SK-N-SH (cell line): ENCODE data around the gene TMOD2. TPM values are rescaled to one million over a fixed set of nuclear protein-coding genes. Genes with fewer than 3 reads are reported as not detected.

ENCODE experiments used
- CTCF ChIA-PET: fragments of 300-600, 350-600 bp; formaldehyde crosslinking; extraction: SDS; loops from one replicate; lab custom pipeline; 2021; lab: Yijun Ruan, JAX
- POLR2A ChIA-PET: fragments of 350-600 bp; sonication (Branson Sonifier 250); formaldehyde crosslinking; extraction: SDS; loops from one replicate; lab custom pipeline; 2020; ENCODE audit warnings: antibody characterized with exemption, inconsistent platforms; lab: Yijun Ruan, JAX
- DNase-seq: peaks from one replicate; pipeline ENCODE4 v3.0.0; 2012
- H2AFZ ChIP-seq: fragments of 200-600 bp; sonication (generic); 2 replicates; pipeline ENCODE4 v1.8.1; 2016; ENCODE audit warnings: antibody characterized with exemption, mild to moderate bottlenecking, low read depth
- H3F3A ChIP-seq: fragments of 200-600 bp; sonication (generic); replicated peaks from 2 replicates; pipeline ENCODE3; 2016; ENCODE audit warnings: antibody characterized with exemption, mild to moderate bottlenecking; ENCODE audit not compliant: insufficient read depth
- H3K27ac ChIP-seq, 2 experiments: fragments of 200-500 bp in 1 of 2; fragments of 200-600 bp in 1 of 2; sonication (Bioruptor generic) in 1 of 2; sonication (generic), shearing (Covaris generic) in 1 of 2; 2 replicates each; pipeline versions ENCODE4 v1.5.1 to v1.6.1; 2014 to 2016; ENCODE audit warnings: low read depth in 2 of 2, inconsistent platforms in 1 of 2, low read length in 1 of 2, mild to moderate bottlenecking in 1 of 2, mixed read lengths in 1 of 2
- H3K27me3 ChIP-seq: fragments of 200-600 bp; sonication (generic), shearing (Covaris generic); 2 replicates; pipeline ENCODE4 v1.6.1; 2016; ENCODE audit warnings: mixed run types; ENCODE audit not compliant: insufficient read depth
- H3K36me3 ChIP-seq, 2 experiments: fragments of 200-500 bp in 1 of 2; fragments of 200-600 bp in 1 of 2; sonication (Bioruptor generic) in 1 of 2; sonication (generic) in 1 of 2; replicated peaks in 1 of 2; 2 replicates each; pipeline versions ENCODE3 to v1.5.1; 2014 to 2016; ENCODE audit warnings: low read length in 1 of 2, mild to moderate bottlenecking in 1 of 2; ENCODE audit not compliant: insufficient read depth in 2 of 2, control insufficient read depth in 1 of 2
- H3K4me1 ChIP-seq, 2 experiments: fragments of 200-500 bp in 1 of 2; fragments of 200-600 bp in 1 of 2; sonication (Bioruptor generic) in 1 of 2; sonication (generic), shearing (Covaris generic) in 1 of 2; 2 replicates each; pipeline versions ENCODE4 v1.5.1 to v1.6.1; 2014 to 2016; ENCODE audit warnings: low read depth in 1 of 2, low read length in 1 of 2, mixed run types in 1 of 2; ENCODE audit not compliant: insufficient read depth in 2 of 2, control insufficient read depth in 1 of 2
- H3K4me2 ChIP-seq: fragments of 200-600 bp; sonication (generic), shearing (Covaris generic); 2 replicates; pipeline ENCODE4 v1.6.1; 2017; ENCODE audit warnings: mixed run types
- H3K4me3 ChIP-seq, 2 experiments: fragments of 200-500 bp in 1 of 2; fragments of 200-600 bp in 1 of 2; sonication (Bioruptor generic) in 1 of 2; sonication (generic), shearing (Covaris generic) in 1 of 2; 2 replicates each; pipeline versions ENCODE4 v1.5.1 to v1.8.1; 2014 to 2016; ENCODE audit warnings: low read depth in 2 of 2, inconsistent platforms in 1 of 2, low read length in 1 of 2, mild to moderate bottlenecking in 1 of 2, mixed read lengths in 1 of 2, moderate library complexity in 1 of 2
- H3K79me2 ChIP-seq: fragments of 200-600 bp; sonication (generic); 2 replicates; pipeline ENCODE4 v1.8.1; 2017; ENCODE audit warnings: mild to moderate bottlenecking; ENCODE audit not compliant: insufficient read depth
- H3K9ac ChIP-seq: fragments of 200-600 bp; sonication (generic); 2 replicates; pipeline ENCODE4 v1.6.1; 2017; ENCODE audit warnings: mixed run types
- H3K9me2 ChIP-seq: fragments of 200-600 bp; sonication (generic); 2 replicates; pipeline ENCODE4 v1.6.1; 2017; ENCODE audit warnings: mixed run types
- H3K9me3 ChIP-seq: fragments of 200-600 bp; sonication (generic); 2 replicates; pipeline ENCODE4 v1.6.1; 2017; ENCODE audit warnings: mixed run types, mild to moderate bottlenecking, moderate library complexity
- H4K20me1 ChIP-seq: fragments of 200-600 bp; sonication (generic); 2 replicates; pipeline ENCODE4 v1.6.1; 2017; ENCODE audit warnings: mild to moderate bottlenecking, mixed run types; ENCODE audit not compliant: insufficient read depth
- EP300 ChIP-seq, 2 experiments: IDR thresholded peaks; 2 replicates each; pipeline versions ENCODE4 v1.4.0 to v1.6.1; 2012; ENCODE audit warnings: borderline replicate concordance in 1 of 2, low read depth in 1 of 2, low read length in 1 of 2
- FOSL2 ChIP-seq: IDR thresholded peaks from 2 replicates; pipeline ENCODE4 v1.4.0; 2012; ENCODE audit warnings: low read depth, mild to moderate bottlenecking, moderate library complexity, borderline replicate concordance
- GATA2 ChIP-seq: sonication (generic); formaldehyde crosslinking; IDR thresholded peaks from 2 replicates; pipeline ENCODE4 v1.5.0; 2020; ENCODE audit warnings: mild to moderate bottlenecking, missing genetic modification reagents
- IRF3 ChIP-seq: fragments of 150-350 bp; IDR thresholded peaks from 2 replicates; pipeline ENCODE4 v1.6.1; 2016; ENCODE audit warnings: mild to moderate bottlenecking, low read depth, low read length
- NFIC ChIP-seq: IDR thresholded peaks from 2 replicates; pipeline ENCODE4 v1.4.0; 2012; ENCODE audit warnings: borderline replicate concordance
- NRF1 ChIP-seq: IDR thresholded peaks from 2 replicates; pipeline ENCODE4 v1.6.1; 2012; ENCODE audit warnings: low read depth, mild to moderate bottlenecking, low read length
- PBX3 ChIP-seq: IDR thresholded peaks from 2 replicates; pipeline ENCODE4; 2012
- POLR2AphosphoS5 ChIP-seq: IDR thresholded peaks from 2 replicates; pipeline ENCODE4 v1.6.1; 2012; ENCODE audit warnings: low read depth, low read length
- RAD21 ChIP-seq: IDR thresholded peaks from 2 replicates; pipeline ENCODE4 v1.6.1; 2012; ENCODE audit warnings: mild to moderate bottlenecking, low read length
- RCOR1 ChIP-seq: fragments of 150-350 bp; IDR thresholded peaks from 2 replicates; pipeline ENCODE4 v1.6.1; 2017; ENCODE audit warnings: antibody characterized with exemption, low read length
- RFX5 ChIP-seq: IDR thresholded peaks from 2 replicates; pipeline ENCODE4 v1.6.1; 2012; ENCODE audit warnings: mild to moderate bottlenecking, improper control_type of control experiment, low read length
- RXRA ChIP-seq: IDR thresholded peaks from 2 replicates; pipeline ENCODE4 v1.4.0; 2012; ENCODE audit warnings: low read depth, mild to moderate bottlenecking, borderline replicate concordance
- SMC3 ChIP-seq: IDR thresholded peaks from 2 replicates; pipeline ENCODE4 v1.6.1; 2012; ENCODE audit warnings: low read depth, low read length, improper control_type of control experiment
- TAF1 ChIP-seq: IDR thresholded peaks from 2 replicates; pipeline ENCODE4 v1.6.1; 2012; ENCODE audit warnings: low read depth, mild to moderate bottlenecking, low read length, moderate library complexity, borderline replicate concordance
- TCF12 ChIP-seq: IDR thresholded peaks from 2 replicates; pipeline ENCODE4 v1.4.0; 2012
- ZBTB33 ChIP-seq: IDR thresholded peaks from 2 replicates; pipeline ENCODE4 v1.4.0; 2012; ENCODE audit warnings: low read depth, borderline replicate concordance
- WGBS: methylation state at CpG from one replicate; pipeline ENCODE4 v1.1.6; 2017; ENCODE audit warnings: low lambda C conversion rate; 5-methylcytosine and 5-hydroxymethylcytosine counted together
- polyA plus RNA-seq, 3 experiments: library from polyadenylated mRNA; depleted of rRNA; stranded (reverse); fragments of >200 nt; gene quantifications; 2 replicates each; pipeline ENCODE4 v1.2.3, GENCODE V29; 2012
- TF ChIP-seq, protein P1 (sequence below): IDR thresholded peaks from 2 replicates; pipeline ENCODE4 v1.4.0; 2012; ENCODE audit warnings: low read depth

The TMOD2 gene
- polyA plus RNA-seq, 1 of the 3 experiments (the other 2 are of a cell fraction), result 2.7 TPM

GRCh38 chr15:51793521-51794305, 42.3 kb downstream of the TMOD2 start:
- H3K9me3 ChIP-seq, result no peaks in the 10 kb centered on the region
- POLR2A ChIA-PET, result no interaction called here
- peaks cover 16% of the 10 kb centered on the region for H3F3A ChIP-seq
- H3K4me2 ChIP-seq, result no peak overlapping the region
- H3K27ac ChIP-seq, result peak overlapping the region; percentile 49 to 55; a peak in 2 of 4 replicates
- CTCF ChIA-PET, result interaction anchor here (1.6 to 1.7 kb wide), 2 partner anchors 17 to 144 kb away, joined by 6 to 7 read pairs; no protein-coding TSS in a partner anchor
- H3K9ac ChIP-seq, result no peak overlapping the region
- peaks cover 0 to 11% of the 10 kb centered on the region in 2 experiments; a peak in 2 of 4 replicates for H3K4me1 ChIP-seq
- H3K79me2 ChIP-seq, result no peaks in the 10 kb centered on the region
- no peaks in the 10 kb centered on the region for H3K27me3 ChIP-seq
- no peaks in the 10 kb centered on the region for H3K9me2 ChIP-seq
- no peak for DNase-seq
- H4K20me1 ChIP-seq, result peaks cover 7% of the 10 kb centered on the region; the same call in 1 of the 2 replicates
- H3K36me3 ChIP-seq, result no peaks in the 10 kb centered on the region
- TF ChIP-seq RXRA, result no peak
- no peak for TF ChIP-seq SMC3
- TF ChIP-seq POLR2AphosphoS5, result no peak
- TF ChIP-seq EP300 (IDR thresholded peaks at IDR 0.05; ENCODE audit: borderline replicate concordance in 1 of 2, low read depth in 1 of 2, low read length in 1 of 2), result 0 out of 4 replicates have a peak, but pooled peaks have one; percentile 15 to 18
- TF ChIP-seq ZBTB33, result no peak
- peak; percentile 66 for TF ChIP-seq PBX3
- TF ChIP-seq, protein P1, sequence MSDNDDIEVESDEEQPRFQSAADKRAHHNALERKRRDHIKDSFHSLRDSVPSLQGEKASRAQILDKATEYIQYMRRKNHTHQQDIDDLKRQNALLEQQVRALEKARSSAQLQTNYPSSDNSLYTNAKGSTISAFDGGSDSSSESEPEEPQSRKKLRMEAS, result no peak
- peak; percentile 85 for TF ChIP-seq NFIC
- TF ChIP-seq FOSL2, result no peak
- TF ChIP-seq RCOR1, result no peak
- peak; percentile 70 for TF ChIP-seq TCF12
- no peak for TF ChIP-seq TAF1
- TF ChIP-seq, all 33 proteins: peak for 4
- Histone ChIP-seq H2AFZ (no peak overlapping the region), H3K4me3 (no peak overlapping the region)
- WGBS, result 50% methylated on average over 4 of the region's 4 CpGs

- Histone ChIP-seq H3K4me3 (no peak overlapping the region), H4K20me1 (peaks cover 7% of the 10 kb centered on the region; the same call in 1 of the 2 replicates), H3K27me3 (no peaks in the 10 kb centered on the region), H3K4me1 (peaks cover 0 to 20% of the 10 kb centered on the region in 2 experiments; a peak in 2 of 4 replicates), H3K9me2 (no peaks in the 10 kb centered on the region), H3F3A (peaks cover 16% of the 10 kb centered on the region), H3K9ac (no peak overlapping the region), H3K27ac (no peak overlapping the region), H3K36me3 (no peaks in the 10 kb centered on the region), H2AFZ (no peak overlapping the region), H3K9me3 (no peaks in the 10 kb centered on the region), H3K4me2 (no peak overlapping the region), H3K79me2 (no peaks in the 10 kb centered on the region)
- WGBS, result 78% methylated on average over 10 of the region's 10 CpGs
- POLR2A ChIA-PET, result no interaction called here
- DNase-seq, result no peak
- CTCF ChIA-PET, result interaction anchor here (1.1 kb wide), 1 partner anchor 20 kb away, joined by 4 read pairs; no protein-coding TSS in a partner anchor
- TF ChIP-seq RFX5, result no peak
- no peak for TF ChIP-seq RCOR1
- TF ChIP-seq IRF3, result no peak
- TF ChIP-seq ZBTB33, result no peak
- TF ChIP-seq GATA2 (CRISPR knock-in tag), result no peak
- no peak for TF ChIP-seq RAD21
- no peak for TF ChIP-seq PBX3
- no peak for TF ChIP-seq NFIC
- TF ChIP-seq NRF1, result no peak
Observed at GRCh38 chr15:51796847-51797401, 45.5 kb downstream of the TMOD2 start.
